GM12801 (cell line): Measurements from ENCODE around the gene KAZN.

Experiments
- CTCF ChIP-seq: IDR thresholded peaks from one replicate; pipeline ENCODE4 v1.5.1; 2011; ENCODE audit warnings: control low read depth; ENCODE audit not compliant: insufficient read length; ENCODE audit errors: extremely low read depth

Gene KAZN

GRCh38 chr1:14790982-14791381 is 192.5 kb downstream of the KAZN start:
- no peak for TF ChIP-seq CTCF

- no peak for TF ChIP-seq CTCF
Measured at GRCh38 chr1:14791654-14792053, 193.2 kb downstream of the KAZN start.

- TF ChIP-seq CTCF = no peak
Measured at GRCh38 chr1:14794136-14794768, 195.8 kb downstream of the KAZN start.

- no peak for TF ChIP-seq CTCF
Measured at GRCh38 chr1:14794906-14795305, 196.4 kb downstream of the KAZN start.

GRCh38 chr1:14795589-14795988 is 197.1 kb downstream of the KAZN start:
- TF ChIP-seq CTCF = no peak

GRCh38 chr1:14800014-14800413 is 201.5 kb downstream of the KAZN start:
- no peak for TF ChIP-seq CTCF

- no peak for TF ChIP-seq CTCF
Measured at GRCh38 chr1:14800500-14801076, 202.1 kb downstream of the KAZN start.
